A204.1 (cell line): Measurements from ENCODE around the gene GUCY1B1.

Source experiments
- FAIRE-seq: peaks from 2 replicates; lab custom pipeline; 2012; peaks lifted over from hg19 to GRCh38; lab: Jason Lieb, UNC

The GUCY1B1 gene

GRCh38 chr4:155758481-155759371, at the start of gene GUCY1B1:
GUCY1B1 (plus strand) TSS chr4:155759021; CDS start chr4:155759141, 120 bp downstream.
- FAIRE-seq = no peak

- FAIRE-seq = no peak
These were observed 48.9 kb upstream of the GUCY1B1 start for GRCh38 chr4:155709918-155710317.

- FAIRE-seq = no peak
These were observed 47.3 kb upstream of the GUCY1B1 start for GRCh38 chr4:155711556-155711955.

GRCh38 chr4:155712846-155713245, 46.0 kb upstream of the GUCY1B1 start:
- FAIRE-seq = no peak

GRCh38 chr4:155713911-155714310, 44.9 kb upstream of the GUCY1B1 start:
- no peak for FAIRE-seq

GRCh38 chr4:155722336-155722735, 36.5 kb upstream of the GUCY1B1 start:
- no peak for FAIRE-seq

GRCh38 chr4:155722816-155723499, 35.9 kb upstream of the GUCY1B1 start:
- FAIRE-seq = no peak

- no peak for FAIRE-seq
These were observed 34.1 kb upstream of the GUCY1B1 start for GRCh38 chr4:155724731-155725130.

- no peak for FAIRE-seq
These were observed 24.8 kb upstream of the GUCY1B1 start for GRCh38 chr4:155734065-155734464.

GRCh38 chr4:155734951-155735350, 23.9 kb upstream of the GUCY1B1 start:
- no peak for FAIRE-seq

- FAIRE-seq = no peak
These were observed 23.3 kb upstream of the GUCY1B1 start for GRCh38 chr4:155735496-155735895.

GRCh38 chr4:155738548-155738947, 20.3 kb upstream of the GUCY1B1 start:
- FAIRE-seq = no peak

- no peak for FAIRE-seq
These were observed 17.3 kb upstream of the GUCY1B1 start for GRCh38 chr4:155741546-155741945.

- FAIRE-seq = no peak
These were observed 16.4 kb upstream of the GUCY1B1 start for GRCh38 chr4:155742310-155743015.

- FAIRE-seq = no peak
These were observed 12.8 kb upstream of the GUCY1B1 start for GRCh38 chr4:155745984-155746383.

- no peak for FAIRE-seq
These were observed 10.8 kb upstream of the GUCY1B1 start for GRCh38 chr4:155748039-155748438.

- no peak for FAIRE-seq
These were observed 9.8 kb upstream of the GUCY1B1 start for GRCh38 chr4:155749041-155749440.

GRCh38 chr4:155751569-155751968, 7.3 kb upstream of the GUCY1B1 start:
- FAIRE-seq = no peak

GRCh38 chr4:155757745-155758265, 1.0 kb upstream of the GUCY1B1 start:
- no peak for FAIRE-seq

GRCh38 chr4:155759372-155760252, 791 bp downstream of the GUCY1B1 start:
- FAIRE-seq = no peak

- no peak for FAIRE-seq
These were observed 2.2 kb downstream of the GUCY1B1 start for GRCh38 chr4:155761047-155761446.

GRCh38 chr4:155761916-155762315, 3.1 kb downstream of the GUCY1B1 start:
- no peak for FAIRE-seq
